ENCODE data around the gene PPFIA4.

The PPFIA4 gene

DNA sequence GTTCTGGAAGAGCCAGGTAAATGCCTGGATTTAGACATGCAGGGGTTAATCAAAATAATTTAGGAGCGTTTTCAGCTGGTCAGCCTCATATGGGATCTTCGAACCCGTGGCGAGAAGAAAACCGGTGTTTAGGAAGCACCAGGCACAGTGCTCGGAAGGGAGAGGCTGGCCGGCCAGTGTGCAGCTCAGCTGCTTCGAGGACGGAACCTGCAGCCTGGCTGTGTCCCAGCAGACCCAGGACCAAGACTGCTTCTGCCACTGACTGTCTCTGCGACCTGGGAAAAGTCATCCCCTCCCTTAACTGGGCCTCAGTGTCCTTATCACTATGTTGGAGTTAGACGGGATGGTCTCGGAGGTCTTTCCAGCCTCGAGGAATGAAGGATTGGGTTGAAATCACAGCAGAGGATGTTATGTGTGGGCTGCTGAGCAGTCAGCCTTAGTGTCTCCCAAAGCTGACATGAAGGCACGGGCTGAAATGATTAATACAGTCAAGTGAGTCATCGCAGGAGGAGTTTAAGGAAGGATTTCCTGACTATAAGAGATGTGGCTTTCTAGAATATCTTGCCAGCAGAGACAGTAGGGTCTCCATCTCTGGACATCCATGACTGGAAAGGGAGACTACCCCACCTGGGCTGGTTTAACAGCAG, 20.8 kb downstream of the PPFIA4 start:
- Histone ChIP-seq H3K4me2 (no peak overlapping the region), H3K27ac (no peak overlapping the region)
- no peak for TF ChIP-seq Cebpa-rat (IDR thresholded peaks at IDR 0.05)

DNA sequence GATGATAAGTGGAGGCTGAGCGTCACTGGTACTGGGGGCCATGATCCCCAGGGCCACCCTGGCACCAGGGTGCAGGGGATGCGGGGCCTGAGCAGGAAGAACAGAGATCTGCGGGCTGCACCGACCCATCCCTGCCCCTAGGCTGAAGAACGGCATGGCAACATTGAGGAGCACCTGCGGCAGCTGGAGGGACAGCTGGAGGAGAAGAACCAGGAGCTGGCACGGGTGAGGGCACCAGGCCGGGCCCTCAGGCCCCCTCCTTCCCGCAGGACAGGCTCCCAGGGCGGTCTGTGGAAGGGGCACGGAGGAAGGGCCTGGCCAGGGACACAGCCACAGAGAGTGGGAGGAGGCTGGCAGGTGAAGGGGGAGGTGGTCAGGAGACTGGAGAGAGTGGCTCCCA, 21.8 kb downstream of the PPFIA4 start:
- Histone ChIP-seq H3K27ac (no peak overlapping the region), H3K4me2 (no peak overlapping the region), H3K4me3 (no peak overlapping the region), H4K20me1 (no peaks in the 10 kb centered on the region), H3K9me3 (no peaks in the 10 kb centered on the region), H3K27me3 (no peaks in the 10 kb centered on the region), H3K36me3 (peaks cover 81% of the 10 kb centered on the region), H3K4me1 (peaks cover 58% of the 10 kb centered on the region), H3K9ac (no peak overlapping the region)
- TF ChIP-seq Cebpa-rat (IDR thresholded peaks at IDR 0.05): no peak

More for the DNA sequence above, 20.8 kb downstream of the PPFIA4 start:
- H3K9me3 ChIP-seq: no peaks in the 10 kb centered on the region
- H3K4me1 ChIP-seq: peaks cover 51% of the 10 kb centered on the region
- H3K27me3 ChIP-seq: no peaks in the 10 kb centered on the region
- peaks cover 87% of the 10 kb centered on the region for H3K36me3 ChIP-seq
- no peak overlapping the region for H3K9ac ChIP-seq
- no peaks in the 10 kb centered on the region for H4K20me1 ChIP-seq
- no peak overlapping the region for H3K4me3 ChIP-seq

DNA sequence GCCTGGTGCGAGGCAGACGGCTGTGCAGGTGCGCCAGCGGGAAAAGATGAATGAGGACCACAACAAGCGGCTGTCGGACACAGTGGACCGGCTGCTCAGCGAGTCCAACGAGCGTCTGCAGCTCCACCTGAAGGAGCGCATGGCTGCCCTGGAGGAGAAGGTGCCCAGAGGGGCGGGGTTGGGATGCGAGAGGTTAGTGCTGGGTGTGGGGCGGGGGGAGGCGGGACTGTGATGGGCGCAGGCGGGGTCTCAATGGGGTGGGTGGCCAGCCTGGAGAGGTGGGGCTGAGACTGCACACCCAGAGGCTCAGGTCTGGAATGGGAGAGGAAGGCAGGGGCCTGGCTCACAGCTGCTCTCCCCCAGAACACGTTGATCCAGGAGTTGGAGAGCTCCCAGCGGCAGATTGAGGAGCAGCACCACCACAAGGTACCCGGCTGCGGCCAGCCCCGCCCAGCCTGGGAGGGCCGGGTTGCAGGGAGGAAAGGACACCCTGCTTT, 22.3 kb downstream of the PPFIA4 start:
- Histone ChIP-seq H3K4me2 (no peak overlapping the region), H3K9ac (no peak overlapping the region), H3K9me3 (no peaks in the 10 kb centered on the region), H4K20me1 (no peaks in the 10 kb centered on the region), H3K4me1 (peaks cover 63% of the 10 kb centered on the region), H3K4me3 (no peak overlapping the region), H3K27ac (no peak overlapping the region), H3K27me3 (no peaks in the 10 kb centered on the region), H3K36me3 (peaks cover 79% of the 10 kb centered on the region)
- TF ChIP-seq Cebpa-rat (IDR thresholded peaks at IDR 0.05): no peak

DNA sequence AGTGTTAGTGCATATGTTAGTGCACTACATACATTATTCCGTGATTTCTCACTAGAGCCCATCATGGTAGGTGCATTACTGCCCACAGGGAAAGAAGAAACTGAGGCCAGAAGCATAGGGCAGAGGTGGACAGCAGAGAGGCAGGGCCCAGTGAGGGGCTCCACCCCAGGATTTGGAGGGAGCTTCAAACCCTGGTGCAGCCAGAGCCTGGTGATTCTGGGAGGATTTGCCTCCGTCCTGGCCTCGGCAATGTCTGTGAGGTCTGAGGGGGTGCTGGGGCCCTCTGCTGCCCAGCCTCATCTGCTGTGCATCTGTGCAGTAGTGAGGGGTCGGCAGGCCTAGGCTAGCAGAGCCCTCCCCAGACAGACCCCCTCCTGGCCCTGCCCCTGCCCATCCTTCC, 22.8 kb downstream of the PPFIA4 start:
- H3K4me1 ChIP-seq: peaks cover 68% of the 10 kb centered on the region
- H3K9ac ChIP-seq: no peak overlapping the region
- no peaks in the 10 kb centered on the region for H3K27me3 ChIP-seq
- H3K27ac ChIP-seq: no peak overlapping the region
- no peak overlapping the region for H3K4me2 ChIP-seq
- no peak for TF ChIP-seq Cebpa-rat (IDR thresholded peaks at IDR 0.05)
- H3K36me3 ChIP-seq: peaks cover 79% of the 10 kb centered on the region
- no peaks in the 10 kb centered on the region for H3K9me3 ChIP-seq
- H4K20me1 ChIP-seq: no peaks in the 10 kb centered on the region
- H3K4me3 ChIP-seq: no peak overlapping the region

DNA sequence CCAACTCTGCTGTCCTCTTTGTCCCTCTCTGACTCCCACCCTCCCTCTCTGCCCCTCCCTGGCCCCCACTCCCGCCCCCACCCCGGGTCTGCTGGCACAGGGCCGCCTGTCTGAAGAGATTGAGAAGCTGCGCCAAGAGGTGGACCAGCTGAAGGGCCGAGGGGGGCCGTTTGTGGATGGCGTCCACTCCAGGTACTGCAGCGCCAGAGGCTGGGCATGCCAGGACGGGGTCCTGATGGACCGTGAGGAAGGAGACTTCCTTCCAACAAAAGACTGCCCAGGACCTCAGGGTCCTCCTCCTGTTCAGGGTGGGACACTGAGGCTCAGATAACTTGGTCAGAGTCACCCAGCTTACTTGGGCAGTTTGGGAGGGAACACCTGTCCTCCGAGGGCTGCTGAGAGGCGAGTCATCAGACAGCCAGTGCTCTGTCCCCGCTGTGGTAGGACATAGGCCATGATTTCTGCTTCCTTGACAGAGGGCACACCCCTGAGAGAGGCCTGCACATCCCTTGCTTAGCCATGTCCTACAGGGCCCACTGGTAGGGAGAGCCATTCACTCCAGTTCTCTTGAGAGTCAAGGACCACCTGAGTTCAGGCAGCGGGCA, 23.4 kb downstream of the PPFIA4 start:
- Histone ChIP-seq H3K4me1 (peaks cover 74% of the 10 kb centered on the region), H3K9ac (no peak overlapping the region), H3K36me3 (peaks cover 78% of the 10 kb centered on the region), H3K9me3 (no peaks in the 10 kb centered on the region), H3K4me2 (peak overlapping the region; percentile 69; the same call in 1 of the 2 replicates), H3K27ac (peak overlapping the region; percentile 41), H3K4me3 (no peak overlapping the region), H4K20me1 (no peaks in the 10 kb centered on the region), H3K27me3 (no peaks in the 10 kb centered on the region)
- TF ChIP-seq Cebpa-rat (IDR thresholded peaks at IDR 0.05): no peak

DNA sequence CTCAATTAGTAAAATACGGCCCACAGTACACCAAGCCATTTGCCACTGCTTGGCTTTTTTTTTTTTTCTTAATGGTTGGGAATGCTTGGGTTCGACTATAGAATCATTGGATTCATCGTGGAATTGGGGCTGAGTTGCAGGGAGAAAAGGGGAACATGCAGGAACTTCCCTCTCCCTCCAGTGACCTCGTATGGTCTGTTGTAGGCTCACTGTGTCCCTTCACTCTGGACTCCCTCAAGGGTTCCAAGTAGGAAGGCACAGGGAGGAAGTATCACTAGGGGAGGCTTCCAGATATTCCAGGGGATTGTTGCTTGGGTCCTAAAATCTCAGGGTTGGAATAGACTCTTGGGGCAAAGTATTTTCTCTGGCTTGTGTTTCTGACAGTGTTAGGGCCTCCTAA, 24.5 kb downstream of the PPFIA4 start:
- peak overlapping the region; percentile 52 for H3K27ac ChIP-seq
- no peaks in the 10 kb centered on the region for H4K20me1 ChIP-seq
- H3K4me1 ChIP-seq: peaks cover 85% of the 10 kb centered on the region
- no peak overlapping the region for H3K9ac ChIP-seq
- H3K4me3 ChIP-seq: no peak overlapping the region
- no peaks in the 10 kb centered on the region for H3K27me3 ChIP-seq
- no peaks in the 10 kb centered on the region for H3K9me3 ChIP-seq
- TF ChIP-seq Cebpa-rat (IDR thresholded peaks at IDR 0.05): no peak
- H3K4me2 ChIP-seq: peak overlapping the region; percentile 69
- H3K36me3 ChIP-seq: peaks cover 78% of the 10 kb centered on the region

DNA sequence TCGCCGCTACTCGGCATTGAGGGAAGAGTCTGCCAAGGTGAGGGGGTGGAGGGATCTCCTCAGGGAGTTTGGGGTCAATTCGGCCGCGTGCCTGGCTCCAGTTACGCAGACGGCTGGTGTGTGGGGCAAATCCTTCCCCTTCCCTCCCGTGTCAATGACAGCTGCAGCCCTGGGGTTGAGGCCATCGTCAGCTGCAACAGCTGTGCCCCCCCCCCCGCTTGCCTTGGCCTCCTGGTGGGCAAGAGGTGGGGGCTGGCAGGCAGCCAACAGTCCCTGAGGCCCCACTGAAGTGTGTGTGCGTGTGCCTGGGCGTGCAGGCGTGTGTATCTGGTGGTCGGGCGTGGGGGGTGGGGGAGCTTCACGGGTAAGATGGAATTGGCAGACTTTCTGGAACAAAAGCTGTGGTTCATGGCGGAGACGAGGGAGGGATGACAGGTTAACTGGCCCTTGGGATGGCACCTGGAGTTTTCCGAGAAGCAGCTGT, 25.6 kb downstream of the PPFIA4 start:
- H3K4me2 ChIP-seq: peak overlapping the region; percentile 69
- no peak for TF ChIP-seq Cebpa-rat (IDR thresholded peaks at IDR 0.05)
- no peaks in the 10 kb centered on the region for H3K9me3 ChIP-seq
- peak overlapping the region; percentile 38; the same call in 1 of the 2 replicates for H3K9ac ChIP-seq
- H3K4me1 ChIP-seq: peaks cover 86% of the 10 kb centered on the region
- H3K4me3 ChIP-seq: no peak overlapping the region
- H3K27ac ChIP-seq: peak overlapping the region; percentile 58
- peaks cover 78% of the 10 kb centered on the region for H3K36me3 ChIP-seq
- no peaks in the 10 kb centered on the region for H4K20me1 ChIP-seq
- no peaks in the 10 kb centered on the region for H3K27me3 ChIP-seq

DNA sequence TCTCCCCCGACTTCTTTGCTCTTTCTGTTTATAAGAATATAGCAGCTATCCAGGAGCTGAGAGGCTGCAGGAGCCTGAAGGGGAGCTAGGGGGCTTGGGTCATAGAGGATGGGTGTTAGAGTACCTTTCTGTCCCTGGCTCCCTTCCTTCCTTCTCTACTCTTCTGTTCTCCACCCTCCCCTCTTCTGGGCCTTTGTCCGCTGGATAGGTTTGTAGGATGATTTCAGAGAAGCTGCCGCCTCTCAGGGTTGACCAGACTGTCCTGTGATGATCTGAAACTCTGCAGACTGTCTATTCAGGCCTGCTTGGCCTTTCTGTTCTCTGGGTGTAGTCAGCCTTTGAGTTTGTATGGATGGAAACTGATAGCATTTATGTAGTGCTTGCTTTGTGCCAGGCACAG, 26.3 kb downstream of the PPFIA4 start:
- no peak overlapping the region for H3K4me3 ChIP-seq
- peak overlapping the region; percentile 69 for H3K4me2 ChIP-seq
- no peak for TF ChIP-seq Cebpa-rat (IDR thresholded peaks at IDR 0.05)
- peaks cover 86% of the 10 kb centered on the region for H3K4me1 ChIP-seq
- H3K27ac ChIP-seq: peak overlapping the region; percentile 58
- H3K27me3 ChIP-seq: no peaks in the 10 kb centered on the region
- H4K20me1 ChIP-seq: no peaks in the 10 kb centered on the region
- H3K9me3 ChIP-seq: no peaks in the 10 kb centered on the region
- H3K9ac ChIP-seq: no peak overlapping the region; the same call in 1 of the 2 replicates
- H3K36me3 ChIP-seq: peaks cover 72% of the 10 kb centered on the region

DNA sequence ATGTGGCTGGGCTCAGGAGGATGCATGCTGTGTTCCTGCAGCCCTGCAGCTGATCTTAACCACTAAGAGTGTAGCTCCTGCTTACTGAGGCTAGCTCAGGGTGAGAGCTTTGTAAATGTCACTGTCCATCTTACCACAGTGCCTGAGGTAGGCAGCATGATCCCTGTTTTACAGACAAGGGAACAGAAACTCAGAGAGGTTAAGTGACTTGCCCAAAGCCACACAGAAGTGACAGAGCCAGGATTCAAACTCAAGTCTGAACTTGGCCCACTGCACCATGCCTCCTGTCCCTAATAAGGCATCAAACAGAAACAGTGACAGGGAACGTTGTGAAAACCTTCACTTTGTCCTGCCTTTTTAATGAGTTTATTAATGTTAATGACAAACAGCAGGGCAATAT, 27.9 kb downstream of the PPFIA4 start:
- Histone ChIP-seq H3K4me1 (peaks cover 96% of the 10 kb centered on the region), H3K36me3 (peaks cover 67% of the 10 kb centered on the region), H3K4me2 (peak overlapping the region; percentile 69), H3K27me3 (no peaks in the 10 kb centered on the region), H3K27ac (peak overlapping the region; percentile 24; the same call in 1 of the 2 replicates), H3K4me3 (no peak overlapping the region), H4K20me1 (no peaks in the 10 kb centered on the region), H3K9ac (0 out of 2 replicates have a peak overlapping the region, but pooled peaks have one; percentile 8), H3K9me3 (no peaks in the 10 kb centered on the region)
- TF ChIP-seq Cebpa-rat (IDR thresholded peaks at IDR 0.05): no peak

DNA sequence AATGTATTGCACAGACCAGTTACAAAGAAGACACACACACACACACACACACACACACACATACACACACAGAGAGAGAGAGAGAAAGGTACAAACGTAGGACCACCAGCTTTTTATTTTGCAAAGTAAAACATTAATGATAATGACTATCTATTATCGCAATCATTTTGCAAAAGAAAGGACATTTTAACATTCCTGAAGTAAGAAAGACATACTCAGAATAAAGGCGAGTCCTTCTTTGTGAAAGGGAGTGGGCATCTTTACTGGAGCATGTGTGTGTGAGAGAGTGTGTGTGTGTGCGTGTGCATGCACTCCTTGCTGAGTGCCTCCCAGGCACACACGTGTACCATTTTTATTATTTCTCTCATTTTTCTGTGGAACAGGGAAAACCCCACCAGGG, 28.4 kb downstream of the PPFIA4 start:
- no peak for TF ChIP-seq Cebpa-rat (IDR thresholded peaks at IDR 0.05)
- no peaks in the 10 kb centered on the region for H4K20me1 ChIP-seq
- no peak overlapping the region for H3K9ac ChIP-seq
- peaks cover 67% of the 10 kb centered on the region for H3K36me3 ChIP-seq
- H3K4me2 ChIP-seq: peak overlapping the region; percentile 78
- peak overlapping the region; percentile 76; the same call in 1 of the 2 replicates for H3K27ac ChIP-seq
- no peaks in the 10 kb centered on the region for H3K9me3 ChIP-seq
- H3K27me3 ChIP-seq: no peaks in the 10 kb centered on the region
- H3K4me1 ChIP-seq: peaks cover 100% of the 10 kb centered on the region
- H3K4me3 ChIP-seq: no peak overlapping the region

Measured in BLaER1 (cell line).